BLaER1 treated with 17β-estradiol and CSF1 and Interleukin-3, amounts not matched to agents 10 nM and 100 nM (cell line): ENCODE data around the gene COA6.
"Not testable (repeated sequence)": the region's sequence is repeated elsewhere in the genome, so short reads cannot be mapped to it uniquely, and the experiment has no call there.

Source experiments
- H3K27ac ChIP-seq, 11 experiments: shearing (Covaris generic); formaldehyde crosslinking; 2 replicates each; pipeline ENCODE4 v1.8.1; 2022
- H3K27me3 ChIP-seq, 11 experiments: shearing (Covaris generic); formaldehyde crosslinking; 2 replicates each; pipeline ENCODE4 v1.8.1; 2022
- H3K36me3 ChIP-seq, 11 experiments: shearing (Covaris generic); formaldehyde crosslinking; 2 replicates each; pipeline ENCODE4 v1.8.1; 2022
- H3K4me1 ChIP-seq, 10 experiments: shearing (Covaris generic); formaldehyde crosslinking; 2 replicates each; pipeline ENCODE4 v1.8.1; 2022
- H3K4me2 ChIP-seq, 11 experiments: shearing (Covaris generic); formaldehyde crosslinking; 2 replicates each; pipeline ENCODE4 v1.8.1; 2022
- H3K4me3 ChIP-seq, 10 experiments: shearing (Covaris generic); formaldehyde crosslinking; 2 replicates each; pipeline ENCODE4 v1.8.1; 2022
- H3K9ac ChIP-seq, 11 experiments: shearing (Covaris generic); formaldehyde crosslinking; 2 replicates each; pipeline ENCODE4 v1.8.1; 2022
- H3K9me3 ChIP-seq, 11 experiments: shearing (Covaris generic); formaldehyde crosslinking; replicated peaks in 1 of 11; 2 replicates each; pipeline ENCODE4 v1.8.1; 2022
- H4K20me1 ChIP-seq, 11 experiments: shearing (Covaris generic); formaldehyde crosslinking; 2 replicates each; pipeline ENCODE4 v1.8.1; 2022
- Cebpa-rat ChIP-seq, 11 experiments: shearing (Covaris generic); IDR thresholded peaks; 2 replicates each; pipeline ENCODE4 v1.8.1; 2022

The COA6 gene

DNA sequence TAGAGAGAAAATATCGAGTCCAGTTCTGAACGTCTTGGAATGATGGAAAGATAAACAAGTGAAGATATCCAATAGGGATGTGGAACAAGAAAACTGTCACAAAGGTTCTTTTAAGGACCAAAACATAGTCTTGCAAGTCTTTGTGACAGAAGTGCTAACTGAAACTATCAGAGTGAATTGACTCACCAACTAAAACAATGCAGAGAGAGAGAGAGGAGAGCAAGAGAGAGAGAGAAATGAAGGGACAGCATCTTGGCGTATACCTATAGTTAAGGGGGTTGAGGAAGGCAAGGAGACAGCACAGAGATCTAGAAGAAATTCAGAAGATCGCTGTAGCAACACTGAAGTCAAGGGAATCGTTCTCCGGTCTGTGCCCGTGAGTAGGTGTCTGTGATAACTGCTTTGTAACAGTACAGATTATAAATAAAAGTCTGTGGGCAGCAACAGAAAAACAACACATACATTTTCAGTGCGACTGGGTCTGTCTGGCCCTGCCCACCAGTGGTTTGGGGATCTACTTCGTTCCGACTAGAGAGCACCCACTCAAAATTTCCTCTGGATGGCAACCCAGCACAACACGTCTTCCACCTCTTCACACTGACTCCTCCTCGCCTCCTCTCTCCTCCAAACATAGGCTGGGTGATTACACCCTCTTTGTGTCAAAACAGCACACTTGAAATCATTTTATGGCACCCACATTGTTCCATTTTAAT, 4.8 kb upstream of the COA6 start:
- Histone ChIP-seq H3K9ac (no peak overlapping the region), H4K20me1 (no peaks in the 10 kb centered on the region), H3K27me3 (no peaks in the 10 kb centered on the region), H3K9me3 (no peaks in the 10 kb centered on the region), H3K36me3 (no peaks in the 10 kb centered on the region), H3K4me3 (no peak overlapping the region), H3K27ac (no peak overlapping the region), H3K4me1 (peaks cover 4 to 30% (median 11%) of the 10 kb centered on the region in 10 experiments; a peak in 16 of 20 replicates), H3K4me2 (no peak overlapping the region)
- TF ChIP-seq Cebpa-rat (IDR thresholded peaks at IDR 0.05) = no peak

GRCh38 chr1:234369033-234369430, 4.2 kb upstream of the COA6 start:
- Histone ChIP-seq H4K20me1 (no peaks in the 10 kb centered on the region), H3K27me3 (no peaks in the 10 kb centered on the region), H3K4me2 (peak overlapping the region in 2 of 11 experiments; percentile 38 to 48; a peak in 1 of 22 replicates), H3K27ac (peak overlapping the region in 1 of 11 experiments; percentile 38; a peak in 1 of 22 replicates), H3K4me3 (no peak overlapping the region), H3K36me3 (no peaks in the 10 kb centered on the region), H3K4me1 (peaks cover 4 to 30% (median 11%) of the 10 kb centered on the region in 10 experiments; a peak in 18 of 20 replicates), H3K9me3 (no peaks in the 10 kb centered on the region), H3K9ac (no peak overlapping the region)
- TF ChIP-seq Cebpa-rat (IDR thresholded peaks at IDR 0.05) = no peak

GRCh38 chr1:234369784-234370183, 3.5 kb upstream of the COA6 start:
- H3K4me2 ChIP-seq = peak overlapping the region in 5 of 11 experiments; percentile 36 to 48 (median 38); a peak in 7 of 22 replicates
- H3K27me3 ChIP-seq = no peaks in the 10 kb centered on the region
- peaks cover 11 to 35% (median 18%) of the 10 kb centered on the region in 10 experiments for H3K4me1 ChIP-seq
- TF ChIP-seq Cebpa-rat (IDR thresholded peaks at IDR 0.05) = no peak
- H3K36me3 ChIP-seq = peaks cover 0 to 3% (median under 1%) of the 10 kb centered on the region in 11 experiments; a peak in 5 of 22 replicates
- H4K20me1 ChIP-seq = no peaks in the 10 kb centered on the region
- no peaks in the 10 kb centered on the region for H3K9me3 ChIP-seq
- no peak overlapping the region for H3K4me3 ChIP-seq
- peak overlapping the region in 5 of 11 experiments; percentile 17 to 49 (median 38); a peak in 8 of 22 replicates for H3K27ac ChIP-seq
- no peak overlapping the region for H3K9ac ChIP-seq

- H3K27ac ChIP-seq = no peak overlapping the region
Measured at GRCh38 chr1:234371414-234371813, 1.8 kb upstream of the COA6 start.

GRCh38 chr1:234372011-234372757, 1.1 kb upstream of the COA6 start:
- peaks cover 17 to 49% (median 28%) of the 10 kb centered on the region in 10 experiments for H3K4me1 ChIP-seq
- peak overlapping the region; percentile 87 to 96 (median 94); a peak in 21 of 22 replicates for H3K27ac ChIP-seq
- H3K4me2 ChIP-seq = peak overlapping the region; percentile 69 to 93 (median 83)
- peaks cover 19 to 27% (median 23%) of the 10 kb centered on the region in 11 experiments for H3K36me3 ChIP-seq
- no peaks in the 10 kb centered on the region for H3K27me3 ChIP-seq
- H3K4me3 ChIP-seq = peak overlapping the region; percentile 68 to 90 (median 82)
- H3K9me3 ChIP-seq = no peaks in the 10 kb centered on the region
- peak overlapping the region; percentile 89 to 97 (median 94) for H3K9ac ChIP-seq
- TF ChIP-seq Cebpa-rat (IDR thresholded peaks at IDR 0.05) = peak in 1 of 11 experiments; percentile 24; a peak in 1 of 22 replicates
- H4K20me1 ChIP-seq = 0 out of 22 replicates have a peak, but pooled peaks cover 0 to under 1% (median 0%) of the 10 kb centered on the region in 11 experiments

More at GRCh38 chr1:234371414-234371813, 1.8 kb upstream of the COA6 start:
- peaks cover 13 to 20% (median 17%) of the 10 kb centered on the region in 11 experiments for H3K36me3 ChIP-seq
- H3K9ac ChIP-seq = no peak overlapping the region
- H3K4me3 ChIP-seq = no peak overlapping the region
- peak overlapping the region in 5 of 11 experiments; percentile 83 to 93 (median 89); a peak in 6 of 22 replicates for H3K4me2 ChIP-seq
- H3K27me3 ChIP-seq = no peaks in the 10 kb centered on the region
- no peak for TF ChIP-seq Cebpa-rat (IDR thresholded peaks at IDR 0.05)
- H3K9me3 ChIP-seq = no peaks in the 10 kb centered on the region
- H4K20me1 ChIP-seq = no peaks in the 10 kb centered on the region
- peaks cover 17 to 49% (median 28%) of the 10 kb centered on the region in 10 experiments for H3K4me1 ChIP-seq

- no peaks in the 10 kb centered on the region for H3K27me3 ChIP-seq
- TF ChIP-seq Cebpa-rat (IDR thresholded peaks at IDR 0.05) = no peak
Measured at GRCh38 chr1:234373959-234374254, 651 bp downstream of the COA6 start.

GRCh38 chr1:234375672-234376071, 2.4 kb downstream of the COA6 start:
- TF ChIP-seq Cebpa-rat (IDR thresholded peaks at IDR 0.05) = no peak
- no peak overlapping the region for H3K27ac ChIP-seq
- H3K9me3 ChIP-seq = peaks cover 0 to 25% (median 9%) of the 10 kb centered on the region in 11 experiments; a peak in 10 of 22 replicates
- 0 out of 22 replicates have a peak overlapping the region, but pooled peaks of 1 of the 11 experiments have one; percentile 97 for H3K9ac ChIP-seq
- H3K36me3 ChIP-seq = peaks cover 54 to 62% (median 58%) of the 10 kb centered on the region in 11 experiments
- peaks cover 0 to 12% (median 0%) of the 10 kb centered on the region in 11 experiments; a peak in 4 of 22 replicates for H4K20me1 ChIP-seq
- H3K4me2 ChIP-seq = peak overlapping the region in 10 of 11 experiments; percentile 68 to 96 (median 86); a peak in 18 of 22 replicates
- no peaks in the 10 kb centered on the region for H3K27me3 ChIP-seq
- H3K4me1 ChIP-seq = peaks cover 17 to 32% (median 24%) of the 10 kb centered on the region in 10 experiments
- H3K4me3 ChIP-seq = 0 out of 20 replicates have a peak overlapping the region, but pooled peaks of 1 of the 10 experiments have one; percentile 84

More at GRCh38 chr1:234373959-234374254, 651 bp downstream of the COA6 start:
- Histone ChIP-seq H3K4me3 (peak overlapping the region; percentile 68 to 90 (median 82)), H3K36me3 (peaks cover 37 to 44% (median 40%) of the 10 kb centered on the region in 11 experiments), H3K9me3 (peaks cover 0 to 14% (median 2%) of the 10 kb centered on the region in 11 experiments; a peak in 8 of 22 replicates), H4K20me1 (0 out of 22 replicates have a peak, but pooled peaks cover 0 to 6% (median 0%) of the 10 kb centered on the region in 11 experiments), H3K4me1 (peaks cover 17 to 49% (median 28%) of the 10 kb centered on the region in 10 experiments), H3K4me2 (peak overlapping the region; percentile 68 to 96 (median 86)), H3K27ac (peak overlapping the region; percentile 87 to 96 (median 94)), H3K9ac (peak overlapping the region; percentile 89 to 97 (median 94))

GRCh38 chr1:234379591-234380109, 6.4 kb downstream of the COA6 start:
- H3K4me3 ChIP-seq, H3K9ac ChIP-seq, H3K4me2 ChIP-seq, H3K27me3 ChIP-seq, H3K27ac ChIP-seq: not testable (repeated sequence)
- peaks cover 0 to 31% (median 6%) of the 10 kb centered on the region in 11 experiments; a peak in 8 of 22 replicates for H4K20me1 ChIP-seq
- peaks cover 0 to 25% (median 9%) of the 10 kb centered on the region in 11 experiments; a peak in 10 of 22 replicates for H3K9me3 ChIP-seq
- H3K4me1 ChIP-seq = peaks cover 7 to 15% (median 11%) of the 10 kb centered on the region in 10 experiments
- peaks cover 77 to 93% (median 88%) of the 10 kb centered on the region in 11 experiments for H3K36me3 ChIP-seq
